GM23338 (cell line): Measurements from ENCODE around the gene GOLGA7B. TPM values are rescaled to one million over a fixed set of nuclear protein-coding genes. Genes with fewer than 3 reads are reported as not detected.

Experiments
- ATAC-seq: fragments of 200-7000 bp; cut with Tn5 transposase; 3 replicates; pipeline ENCODE4 v1.9.1; 2020
- DNase-seq: peaks from one replicate; pipeline ENCODE4 v3.0.0-alpha.2; 2015; ENCODE audit warnings: low spot score
- H2AFZ ChIP-seq: fragments of 200-600 bp; sonication (generic); 2 replicates; pipeline ENCODE4 v1.8.0; 2016; ENCODE audit warnings: antibody characterized with exemption, mild to moderate bottlenecking, moderate library complexity
- H3F3A ChIP-seq: fragments of 200-600 bp; sonication (generic); replicated peaks from 2 replicates; pipeline ENCODE4 v1.8.0; 2017; ENCODE audit warnings: antibody characterized with exemption, mixed run types, low read depth
- H3K27ac ChIP-seq: fragments of 200-600 bp; sonication (generic); 2 replicates; pipeline ENCODE4 v1.6.1; 2016; ENCODE audit warnings: low read depth
- H3K27me3 ChIP-seq: fragments of 200-600 bp; sonication (generic); 2 replicates; pipeline ENCODE4 v1.8.0; 2016; ENCODE audit warnings: mild to moderate bottlenecking, mixed run types, moderate library complexity; ENCODE audit not compliant: insufficient read depth
- H3K36me3 ChIP-seq: fragments of 200-600 bp; sonication (generic); 2 replicates; pipeline ENCODE4 v1.8.0; 2016; ENCODE audit warnings: mild to moderate bottlenecking; ENCODE audit not compliant: insufficient read depth
- H3K4me1 ChIP-seq: fragments of 200-600 bp; sonication (generic); 2 replicates; pipeline ENCODE4 v1.8.0; 2016; ENCODE audit warnings: mild to moderate bottlenecking, moderate library complexity; ENCODE audit not compliant: insufficient read depth
- H3K4me2 ChIP-seq: fragments of 200-600 bp; sonication (generic); 2 replicates; pipeline ENCODE4 v1.7.1; 2017; ENCODE audit warnings: mixed run types
- H3K4me3 ChIP-seq: fragments of 200-600 bp; sonication (generic); 2 replicates; pipeline ENCODE4 v1.6.1; 2016; ENCODE audit warnings: mixed run types
- H3K79me2 ChIP-seq: fragments of 200-600 bp; sonication (generic); replicated peaks from 2 replicates; pipeline ENCODE4 v1.8.0; 2017; ENCODE audit warnings: mild to moderate bottlenecking; ENCODE audit not compliant: insufficient read depth
- H3K9me2 ChIP-seq: fragments of 200-600 bp; sonication (generic); 2 replicates; pipeline ENCODE4 v1.8.0; 2017; ENCODE audit not compliant: insufficient read depth
- H4K20me1 ChIP-seq: fragments of 200-600 bp; sonication (generic); replicated peaks from 2 replicates; pipeline ENCODE4 v1.8.0; 2017; ENCODE audit warnings: mild to moderate bottlenecking; ENCODE audit not compliant: insufficient read depth
- H3K27ac Mint-ChIP-seq: 2 replicates; pipeline ENCODE4 v1.8.0; 2020; ENCODE audit warnings: inconsistent platforms, mild to moderate bottlenecking, moderate library complexity, mixed read lengths
- H3K27me3 Mint-ChIP-seq: 3 replicates; pipeline ENCODE4 v1.8.0; 2022; ENCODE audit warnings: low read depth, mild to moderate bottlenecking, moderate library complexity, mixed read lengths, inconsistent platforms; ENCODE audit not compliant: insufficient read depth, poor library complexity
- H3K36me3 Mint-ChIP-seq: 3 replicates; pipeline ENCODE4 v1.8.0; 2021; ENCODE audit warnings: low read depth, mild to moderate bottlenecking, inconsistent platforms, moderate library complexity, mixed read lengths
- H3K4me1 Mint-ChIP-seq: 3 replicates; pipeline ENCODE4 v1.8.0; 2020; ENCODE audit warnings: mild to moderate bottlenecking, inconsistent platforms, mixed read lengths
- H3K4me3 Mint-ChIP-seq: 3 replicates; pipeline ENCODE4 v1.8.0; 2021; ENCODE audit warnings: moderate library complexity, mild to moderate bottlenecking, inconsistent platforms, mixed read lengths
- H3K9me3 Mint-ChIP-seq: 3 replicates; pipeline ENCODE4 v1.8.0; 2020; ENCODE audit warnings: moderate library complexity, mild to moderate bottlenecking, inconsistent platforms, mixed read lengths
- CREB1 ChIP-seq: fragments of 250-450 bp; sonication (Bioruptor Pico); IDR thresholded peaks from 2 replicates; pipeline ENCODE4 v1.5.0; 2020; ENCODE audit warnings: low read depth, mild to moderate bottlenecking, moderate library complexity
- CTCF ChIP-seq, 2 experiments: fragments of 200-600 bp in 1 of 2; sonication (generic) in 1 of 2; conservative IDR thresholded peaks; 2 replicates each; pipeline versions ENCODE4 v1.5.1 to v1.6.1; 2016 to 2017; ENCODE audit warnings: antibody characterized with exemption in 2 of 2, low read depth in 2 of 2, mild to moderate bottlenecking in 2 of 2, moderate library complexity in 1 of 2
- ETS1 ChIP-seq: IDR thresholded peaks from 2 replicates; pipeline ENCODE4 v1.6.1; 2016; ENCODE audit warnings: antibody characterized with exemption
- EZH2 ChIP-seq: fragments of 200-600 bp; sonication (generic); IDR thresholded peaks from one replicate; pipeline ENCODE4 v1.8.0; 2017; ENCODE audit warnings: antibody characterized with exemption, mild to moderate bottlenecking, low read depth; ENCODE audit not compliant: unreplicated experiment
- EZH2phosphoT487 ChIP-seq: fragments of 200-600 bp; sonication (generic); IDR thresholded peaks from one replicate; pipeline ENCODE4 v1.8.1; 2018; ENCODE audit warnings: antibody characterized with exemption; ENCODE audit not compliant: unreplicated experiment
- JUNB ChIP-seq: IDR thresholded peaks from one replicate; pipeline ENCODE4 v1.6.1; 2016; ENCODE audit warnings: antibody characterized with exemption; ENCODE audit not compliant: unreplicated experiment
- NANOG ChIP-seq: IDR thresholded peaks from 2 replicates; pipeline ENCODE4 v1.6.1; 2016; ENCODE audit warnings: antibody characterized with exemption, borderline replicate concordance
- POLR2AphosphoS5 ChIP-seq: IDR thresholded peaks from 2 replicates; pipeline ENCODE4 v1.6.1; 2016; ENCODE audit warnings: antibody characterized with exemption, low read depth
- REST ChIP-seq: IDR thresholded peaks from one replicate; pipeline ENCODE4 v1.6.1; 2018; ENCODE audit warnings: antibody characterized with exemption; ENCODE audit not compliant: unreplicated experiment
- STAT1 ChIP-seq: IDR thresholded peaks from one replicate; pipeline ENCODE4 v1.6.1; 2016; ENCODE audit warnings: antibody characterized with exemption; ENCODE audit not compliant: unreplicated experiment
- ZNF114 ChIP-seq: fragments of 250-450 bp; sonication (Bioruptor Pico); IDR thresholded peaks from 2 replicates; pipeline ENCODE4 v1.5.0; 2020; ENCODE audit warnings: mild to moderate bottlenecking, moderate library complexity
- ZNF331 ChIP-seq: fragments of 250-450 bp; sonication (Bioruptor Pico); IDR thresholded peaks from 2 replicates; pipeline ENCODE4 v1.5.0; 2020; ENCODE audit warnings: low read depth, mild to moderate bottlenecking, moderate library complexity
- ZNF462 ChIP-seq: fragments of 250-450 bp; sonication (Bioruptor Pico); IDR thresholded peaks from 2 replicates; pipeline ENCODE4 v1.5.0; 2020; ENCODE audit warnings: mild to moderate bottlenecking, moderate library complexity
- polyA plus RNA-seq: library from polyadenylated mRNA; unstranded; fragments of >200 nt; fragmentation: Nextera tagmentation; extraction: Ambion mirVana; gene quantifications from 2 replicates; pipeline ENCODE4 v1.2.1, GENCODE V29; 2016
- total RNA-seq: library from RNA; depleted of rRNA; stranded (reverse); fragments of >200 nt; shearing (Covaris generic); gene quantifications from 2 replicates; pipeline ENCODE4 v1.2.3, GENCODE V29; 2014

GOLGA7B gene
- total and polyA plus RNA-seq, 2 experiments from 2014 or later = 0.14 to 0.15 TPM

- H3K36me3 Mint-ChIP-seq = no peaks in the 10 kb centered on the region
- H3K9me3 Mint-ChIP-seq = no peaks in the 10 kb centered on the region; the same call in 2 of the 3 replicates
- TF ChIP-seq NANOG = no peak
- TF ChIP-seq ZNF462 = no peak
- no peak for TF ChIP-seq ZNF331 (CRISPR knock-in tag)
- no peak for TF ChIP-seq ETS1
- no peak for TF ChIP-seq CTCF (conservative IDR thresholded peaks at IDR 0.05; ENCODE audit: low read depth in 2 of 2)
- TF ChIP-seq EZH2 = no peak
- TF ChIP-seq ZNF114 (CRISPR knock-in tag) = no peak
- no peak for TF ChIP-seq REST
- no peak for TF ChIP-seq STAT1
- TF ChIP-seq POLR2AphosphoS5 = no peak
- no peak for TF ChIP-seq CREB1
- TF ChIP-seq EZH2phosphoT487 = no peak
- TF ChIP-seq JUNB = no peak
- Histone ChIP-seq H3F3A (no peaks in the 10 kb centered on the region), H3K79me2 (no peaks in the 10 kb centered on the region), H3K36me3 (no peaks in the 10 kb centered on the region), H3K4me2 (no peak overlapping the region), H2AFZ (no peak overlapping the region), H3K4me1 (no peaks in the 10 kb centered on the region), H3K9me2 (no peaks in the 10 kb centered on the region), H3K27ac (no peak overlapping the region), H4K20me1 (no peaks in the 10 kb centered on the region), H3K27me3 (no peaks in the 10 kb centered on the region), H3K4me3 (no peak overlapping the region)
- DNase-seq (no peak), ATAC-seq (no peak)
- peaks cover 4% of the 10 kb centered on the region for H3K27me3 Mint-ChIP-seq
- no peaks in the 10 kb centered on the region for H3K4me1 Mint-ChIP-seq
- H3K27ac Mint-ChIP-seq = no peak overlapping the region
- no peak overlapping the region for H3K4me3 Mint-ChIP-seq
Observed at GRCh38 chr10:97898429-97898828, 48.8 kb downstream of the GOLGA7B start.
